ENCODE data around the gene DCAF4L1. TPM values are rescaled to one million over a fixed set of nuclear protein-coding genes. Genes with fewer than 3 reads are reported as not detected.

Gene DCAF4L1
- total RNA-seq, 4 donors from 2014 or later, result under 0.01 to 0.30 (median 0.21) TPM; not detected in 1

DNA sequence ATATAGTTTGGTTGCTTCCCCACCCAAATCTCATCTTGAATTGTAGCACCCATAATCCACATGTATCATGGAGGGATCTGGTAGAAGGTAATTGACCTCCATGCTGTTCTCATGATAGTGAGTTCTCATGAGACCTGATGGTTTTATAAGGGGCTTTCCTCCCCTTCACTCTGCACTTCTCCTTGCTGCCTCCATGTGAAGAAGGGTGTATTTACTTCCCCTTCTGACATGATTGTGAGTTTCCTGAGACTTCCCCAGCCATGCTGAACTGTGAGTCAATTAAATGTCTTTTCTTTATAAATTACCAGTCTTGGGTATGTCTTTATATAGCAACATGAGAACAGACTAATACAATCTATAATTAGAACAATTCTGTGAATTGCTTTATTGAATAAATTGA is 11.9 kb upstream of the DCAF4L1 start:
- TF ChIP-seq, protein P1, sequence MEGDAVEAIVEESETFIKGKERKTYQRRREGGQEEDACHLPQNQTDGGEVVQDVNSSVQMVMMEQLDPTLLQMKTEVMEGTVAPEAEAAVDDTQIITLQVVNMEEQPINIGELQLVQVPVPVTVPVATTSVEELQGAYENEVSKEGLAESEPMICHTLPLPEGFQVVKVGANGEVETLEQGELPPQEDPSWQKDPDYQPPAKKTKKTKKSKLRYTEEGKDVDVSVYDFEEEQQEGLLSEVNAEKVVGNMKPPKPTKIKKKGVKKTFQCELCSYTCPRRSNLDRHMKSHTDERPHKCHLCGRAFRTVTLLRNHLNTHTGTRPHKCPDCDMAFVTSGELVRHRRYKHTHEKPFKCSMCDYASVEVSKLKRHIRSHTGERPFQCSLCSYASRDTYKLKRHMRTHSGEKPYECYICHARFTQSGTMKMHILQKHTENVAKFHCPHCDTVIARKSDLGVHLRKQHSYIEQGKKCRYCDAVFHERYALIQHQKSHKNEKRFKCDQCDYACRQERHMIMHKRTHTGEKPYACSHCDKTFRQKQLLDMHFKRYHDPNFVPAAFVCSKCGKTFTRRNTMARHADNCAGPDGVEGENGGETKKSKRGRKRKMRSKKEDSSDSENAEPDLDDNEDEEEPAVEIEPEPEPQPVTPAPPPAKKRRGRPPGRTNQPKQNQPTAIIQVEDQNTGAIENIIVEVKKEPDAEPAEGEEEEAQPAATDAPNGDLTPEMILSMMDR (IDR thresholded peaks at IDR 0.05), result no peak
- no peak for TF ChIP-seq EP300 (IDR thresholded peaks at IDR 0.05)
- no peak for TF ChIP-seq POLR2A (IDR thresholded peaks at IDR 0.05)
- H3K9me3 ChIP-seq, result peaks cover 0 to 15% (median 0%) of the 10 kb centered on the region in 4 donors
- H3K4me1 ChIP-seq, result no peaks in the 10 kb centered on the region
- H3K27ac ChIP-seq, result no peak overlapping the region
- H3K4me3 ChIP-seq, result no peak overlapping the region
- no peak for DNase-seq (ENCODE audit: low spot score in 2 of 2)
- no peaks in the 10 kb centered on the region for H3K27me3 ChIP-seq
- no peaks in the 10 kb centered on the region for H3K36me3 ChIP-seq

DNA sequence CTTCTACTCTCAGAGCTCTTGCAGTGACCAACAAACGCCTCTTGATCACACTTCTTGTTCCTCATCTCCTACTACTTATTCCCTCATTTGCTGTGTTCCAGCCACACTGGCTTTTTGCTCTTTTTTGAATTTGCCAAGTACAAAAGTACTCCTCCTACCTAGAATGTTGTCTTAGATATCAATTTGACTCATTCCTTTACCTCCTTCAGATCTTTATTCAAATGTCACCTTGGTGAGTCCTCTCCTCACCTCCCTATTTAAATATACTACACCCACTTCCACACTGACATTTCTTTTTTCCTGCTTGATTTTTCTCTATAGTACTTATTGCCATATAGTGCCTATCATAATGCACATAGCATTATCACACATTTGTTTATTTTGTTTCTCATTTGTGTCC is 6.2 kb upstream of the DCAF4L1 start:
- no peak for DNase-seq (ENCODE audit: low spot score in 2 of 2)
- H3K27me3 ChIP-seq, result no peaks in the 10 kb centered on the region
- no peaks in the 10 kb centered on the region for H3K4me1 ChIP-seq
- no peaks in the 10 kb centered on the region for H3K9me3 ChIP-seq
- no peaks in the 10 kb centered on the region for H3K36me3 ChIP-seq
- H3K4me3 ChIP-seq, result no peak overlapping the region
- 73 to 79% methylated on average over 1 of the region's 1 CpG for whole genome bisulfite sequencing, 2 donors
- no peak overlapping the region for H3K27ac ChIP-seq
- TF ChIP-seq, protein P1 (IDR thresholded peaks at IDR 0.05), result no peak
- no peak for TF ChIP-seq POLR2A (IDR thresholded peaks at IDR 0.05)
- TF ChIP-seq EP300 (IDR thresholded peaks at IDR 0.05), result no peak

DNA sequence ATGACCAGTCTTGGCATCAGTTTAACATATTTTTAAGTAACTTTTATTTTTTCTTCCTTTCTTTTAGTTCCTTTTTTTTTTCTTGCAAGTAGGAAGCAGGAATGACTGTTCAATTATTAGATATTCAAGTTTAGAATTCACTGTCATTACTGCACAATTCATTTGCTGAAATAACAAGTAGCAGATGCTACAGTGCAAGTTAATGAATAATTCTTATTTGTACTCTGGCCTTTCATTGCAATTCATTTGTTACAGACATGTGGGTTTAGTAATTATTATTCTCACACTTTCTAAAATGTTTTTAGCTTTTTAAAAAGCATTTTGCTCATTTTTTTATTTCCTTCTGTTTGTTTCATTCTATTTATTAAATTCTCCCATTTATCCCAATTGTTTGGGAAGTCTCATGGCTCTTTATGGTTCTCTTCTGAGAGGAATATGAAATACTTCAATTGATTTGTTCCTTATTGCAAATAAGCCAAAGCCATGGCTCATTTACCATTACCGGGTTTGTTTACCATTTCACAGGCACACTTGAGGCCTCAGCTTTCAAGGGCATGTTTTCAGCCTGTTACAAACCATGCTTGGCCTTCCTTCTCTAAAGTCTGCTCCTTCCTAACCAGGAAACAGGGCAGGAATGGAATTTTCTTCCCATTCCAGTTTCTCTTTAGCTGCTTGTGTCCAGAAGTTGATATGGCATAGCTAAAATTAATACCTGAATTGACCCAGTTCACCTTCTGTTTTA is 4.6 kb upstream of the DCAF4L1 start:
- TF ChIP-seq POLR2A (IDR thresholded peaks at IDR 0.05) (no peak), EP300 (IDR thresholded peaks at IDR 0.05) (no peak)
- TF ChIP-seq, protein P1 (IDR thresholded peaks at IDR 0.05), result no peak
- H3K36me3 ChIP-seq, result no peaks in the 10 kb centered on the region
- 76 to 79% methylated on average over 1 of the region's 1 CpG for WGBS, 2 donors
- no peak for DNase-seq (ENCODE audit: low spot score in 2 of 2)
- H3K4me3 ChIP-seq, result no peak overlapping the region
- H3K27ac ChIP-seq, result no peak overlapping the region
- H3K4me1 ChIP-seq, result no peaks in the 10 kb centered on the region
- H3K9me3 ChIP-seq, result no peaks in the 10 kb centered on the region
- H3K27me3 ChIP-seq, result no peaks in the 10 kb centered on the region

DNA sequence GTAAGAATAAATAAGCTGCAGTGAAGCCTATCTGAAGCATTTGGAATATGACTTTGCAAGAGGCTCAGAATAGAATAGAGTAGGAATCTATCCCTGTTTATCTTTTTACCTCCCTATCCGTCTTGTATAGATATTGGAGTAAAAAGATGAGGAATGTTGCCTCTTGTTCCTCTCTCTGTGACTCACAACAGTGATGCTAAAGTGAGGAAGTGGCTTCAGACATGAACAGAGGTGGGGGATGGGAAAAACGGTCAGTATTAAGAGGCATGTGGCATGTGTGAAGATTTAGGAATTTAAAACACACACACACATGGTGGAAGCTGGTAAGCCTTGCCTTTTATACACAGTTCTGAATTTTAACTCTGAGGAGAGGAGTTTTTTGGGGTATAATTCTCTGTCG is 3.8 kb upstream of the DCAF4L1 start:
- no peak for DNase-seq (ENCODE audit: low spot score in 2 of 2)
- H3K27ac ChIP-seq, result no peak overlapping the region
- TF ChIP-seq, protein P1 (IDR thresholded peaks at IDR 0.05), result no peak
- TF ChIP-seq EP300 (IDR thresholded peaks at IDR 0.05) (no peak), POLR2A (IDR thresholded peaks at IDR 0.05) (no peak)
- 41 to 59% methylated on average over 3 of the region's 3 CpGs for WGBS, 2 donors
- H3K36me3 ChIP-seq, result no peaks in the 10 kb centered on the region
- no peaks in the 10 kb centered on the region for H3K4me1 ChIP-seq
- no peaks in the 10 kb centered on the region for H3K9me3 ChIP-seq
- no peaks in the 10 kb centered on the region for H3K27me3 ChIP-seq
- H3K4me3 ChIP-seq, result no peak overlapping the region

- TF ChIP-seq, protein P1 (IDR thresholded peaks at IDR 0.05), result no peak
- TF ChIP-seq EP300 (IDR thresholded peaks at IDR 0.05) (no peak), POLR2A (IDR thresholded peaks at IDR 0.05) (no peak)
- 92 to 94% methylated on average over 22 of the region's 22 CpGs for WGBS, 2 donors
- DNase-seq (ENCODE audit: low spot score in 2 of 2), result no peak
- Histone ChIP-seq H3K27me3 (no peaks in the 10 kb centered on the region), H3K9me3 (no peaks in the 10 kb centered on the region), H3K4me1 (no peaks in the 10 kb centered on the region), H3K27ac (no peak overlapping the region), H3K36me3 (no peaks in the 10 kb centered on the region), H3K4me3 (no peak overlapping the region)
Observed at GRCh38 chr4:41982716-41983115, 1.2 kb downstream of the DCAF4L1 start.

Data from tibial nerve (tissue), 4 donors.